Peyer's patch (tissue), 4 donors: ENCODE results near the gene CACNA2D4. TPM values are rescaled to one million over a fixed set of nuclear protein-coding genes. Genes with fewer than 3 reads are reported as not detected.

Source experiments
- DNase-seq, 3 donors: peaks; one replicate each; pipeline ENCODE4 v3.0.0-alpha.2; 2017 to 2019
- H3K27ac ChIP-seq, 4 donors: fragments of 200-600 bp; sonication (generic); one replicate each; pipeline ENCODE4 v1.5.1; 2016 to 2019
- H3K27me3 ChIP-seq, 2 donors: fragments of 200-600 bp; sonication (generic); one replicate each; pipeline ENCODE4 v1.5.1; 2019
- H3K36me3 ChIP-seq, 3 donors: fragments of 200-600 bp; sonication (generic); one replicate each; pipeline ENCODE4 v1.5.1; 2016 to 2019
- H3K4me1 ChIP-seq, 4 donors: fragments of 200-600 bp; sonication (generic); one replicate each; pipeline ENCODE4 v1.5.1; 2016 to 2019
- H3K4me3 ChIP-seq, 4 donors: fragments of 200-600 bp; sonication (generic); 1 replicate in 3 of 4; 2 replicates in 1 of 4; pipeline ENCODE4 v1.5.1; 2016 to 2019; ENCODE audit warnings: mild to moderate bottlenecking in 1 of 4
- H3K9me3 ChIP-seq, 4 donors: fragments of 200-600 bp; sonication (generic); one replicate each; pipeline ENCODE4 v1.5.1; 2016 to 2019; ENCODE audit warnings: mild to moderate bottlenecking in 1 of 4
- CTCF ChIP-seq, 6 experiments: fragments of 450-650 bp in 4 of 6; fragments of 200-600 bp in 2 of 6; sonication (generic) in 1 of 6; IDR thresholded peaks; one replicate each; pipeline ENCODE4 v1.5.1; 2017 to 2019; ENCODE audit warnings: antibody characterized with exemption in 6 of 6, mild to moderate bottlenecking in 3 of 6, moderate library complexity in 1 of 6
- POLR2A ChIP-seq, 2 donors: fragments of 450-650 bp; IDR thresholded peaks; one replicate each; pipeline ENCODE4 v1.5.1; 2017; ENCODE audit warnings: antibody characterized with exemption in 2 of 2, mild to moderate bottlenecking in 2 of 2, moderate library complexity in 2 of 2
- total RNA-seq, 4 donors: library from RNA; depleted of rRNA; stranded (reverse); fragments of >200 nt; gene quantifications; one replicate each; pipeline ENCODE4 v1.1.0, GENCODE V29; 2016

CACNA2D4 gene
- total RNA-seq, 4 donors from 2014 or later, result 9.5 to 19.3 (median 12.3) TPM

- no peaks in the 10 kb centered on the region for H3K27me3 ChIP-seq
- no peaks in the 10 kb centered on the region for H3K9me3 ChIP-seq
- DNase-seq, result no peak
- H3K27ac ChIP-seq, result no peak overlapping the region
- no peaks in the 10 kb centered on the region for H3K36me3 ChIP-seq
- H3K4me3 ChIP-seq, result no peak overlapping the region
- TF ChIP-seq CTCF (IDR thresholded peaks at IDR 0.05) (no peak), POLR2A (IDR thresholded peaks at IDR 0.05) (no peak)
- peaks cover 0 to 1% (median 0%) of the 10 kb centered on the region in 4 donors for H3K4me1 ChIP-seq
Observed at GRCh38 chr12:1809591-1810190, 108.8 kb downstream of the CACNA2D4 start.

GRCh38 chr12:1808798-1809480 is 109.5 kb downstream of the CACNA2D4 start:
- no peaks in the 10 kb centered on the region for H3K27me3 ChIP-seq
- H3K27ac ChIP-seq, result no peak overlapping the region
- no peak for TF ChIP-seq CTCF (IDR thresholded peaks at IDR 0.05)
- no peak for TF ChIP-seq POLR2A (IDR thresholded peaks at IDR 0.05)
- peaks cover 0 to 3% (median 0%) of the 10 kb centered on the region in 4 donors for H3K4me1 ChIP-seq
- DNase-seq, result no peak
- H3K36me3 ChIP-seq, result no peaks in the 10 kb centered on the region
- H3K4me3 ChIP-seq, result no peak overlapping the region
- no peaks in the 10 kb centered on the region for H3K9me3 ChIP-seq

GRCh38 chr12:1808036-1808797 is 110.2 kb downstream of the CACNA2D4 start:
- no peaks in the 10 kb centered on the region for H3K27me3 ChIP-seq
- no peaks in the 10 kb centered on the region for H3K9me3 ChIP-seq
- peaks cover 0 to 3% (median 0%) of the 10 kb centered on the region in 4 donors for H3K4me1 ChIP-seq
- no peaks in the 10 kb centered on the region for H3K36me3 ChIP-seq
- DNase-seq, result no peak
- TF ChIP-seq CTCF (IDR thresholded peaks at IDR 0.05) (no peak), POLR2A (IDR thresholded peaks at IDR 0.05) (no peak)
- no peak overlapping the region for H3K4me3 ChIP-seq
- no peak overlapping the region for H3K27ac ChIP-seq

- H3K4me1 ChIP-seq, result peaks cover 0 to 3% (median 0%) of the 10 kb centered on the region in 4 donors
- no peak overlapping the region for H3K4me3 ChIP-seq
- peak in 1 of 3 donors; percentile 55 for DNase-seq
- H3K9me3 ChIP-seq, result no peaks in the 10 kb centered on the region
- no peaks in the 10 kb centered on the region for H3K27me3 ChIP-seq
- no peaks in the 10 kb centered on the region for H3K36me3 ChIP-seq
- no peak overlapping the region for H3K27ac ChIP-seq
- TF ChIP-seq CTCF (IDR thresholded peaks at IDR 0.05) (no peak), POLR2A (IDR thresholded peaks at IDR 0.05) (no peak)
Observed at GRCh38 chr12:1807087-1807860, 111.2 kb downstream of the CACNA2D4 start.
